ENCODE results near the gene NTSR1. TPM values are rescaled to one million over a fixed set of nuclear protein-coding genes. Genes with fewer than 3 reads are reported as not detected.
A peak's percentile ranks its signal among the peaks of the same experiment; 100 is the strongest.
"Not testable (repeated sequence)": the region's sequence is repeated elsewhere in the genome, so short reads cannot be mapped to it uniquely, and the experiment has no call there.

Gene NTSR1
- polyA plus RNA-seq, 10 donors, result 0.07 to 0.25 (median 0.11) TPM

DNA sequence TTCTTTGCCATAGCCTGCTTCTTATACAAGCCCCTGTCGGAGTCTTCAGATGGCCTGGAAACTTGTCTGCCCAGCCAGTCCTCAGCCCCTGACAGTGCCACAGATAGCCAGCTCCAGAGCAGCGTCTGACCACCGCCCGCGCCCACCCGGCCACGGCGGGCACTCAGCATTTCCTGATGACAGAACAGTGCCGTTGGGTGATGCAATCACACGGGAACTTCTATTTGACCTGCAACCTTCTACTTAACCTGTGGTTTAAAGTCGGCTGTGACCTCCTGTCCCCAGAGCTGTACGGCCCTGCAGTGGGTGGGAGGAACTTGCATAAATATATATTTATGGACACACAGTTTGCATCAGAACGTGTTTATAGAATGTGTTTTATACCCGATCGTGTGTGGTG is 36.9 kb upstream of the NTSR1 start:
- no peak for DNase-seq

GRCh38 chr20:62674370-62674769 is 34.3 kb upstream of the NTSR1 start:
- DNase-seq, result no peak

GRCh38 chr20:62675156-62675876 is 33.3 kb upstream of the NTSR1 start:
- peak in 1 of 3 donors; percentile 45 for DNase-seq

- DNase-seq, result no peak
Measured at GRCh38 chr20:62675877-62676260, 32.8 kb upstream of the NTSR1 start.

- no peak for DNase-seq
Measured at GRCh38 chr20:62676976-62677375, 31.7 kb upstream of the NTSR1 start.

DNA sequence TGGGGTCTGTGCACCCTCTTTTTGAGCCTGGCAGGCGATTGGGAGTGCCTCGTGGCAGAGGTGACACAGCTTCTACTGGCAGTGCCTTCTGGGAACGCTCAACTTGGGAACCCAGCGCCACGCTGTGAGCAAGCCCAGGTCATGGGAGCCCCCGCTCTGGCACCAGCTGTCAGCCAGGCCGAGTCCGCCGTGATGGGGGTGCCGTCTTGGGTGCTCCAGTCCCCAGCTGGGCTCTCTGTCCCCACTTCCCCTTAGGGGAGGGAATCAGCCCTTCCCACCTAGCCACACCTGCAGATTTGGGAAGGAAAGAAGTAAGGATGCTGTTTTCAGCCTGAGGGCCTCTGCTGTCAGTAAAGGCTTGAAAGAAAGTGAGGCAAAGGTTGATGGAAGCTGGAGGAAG is 31.0 kb upstream of the NTSR1 start:
- DNase-seq, result no peak

DNA sequence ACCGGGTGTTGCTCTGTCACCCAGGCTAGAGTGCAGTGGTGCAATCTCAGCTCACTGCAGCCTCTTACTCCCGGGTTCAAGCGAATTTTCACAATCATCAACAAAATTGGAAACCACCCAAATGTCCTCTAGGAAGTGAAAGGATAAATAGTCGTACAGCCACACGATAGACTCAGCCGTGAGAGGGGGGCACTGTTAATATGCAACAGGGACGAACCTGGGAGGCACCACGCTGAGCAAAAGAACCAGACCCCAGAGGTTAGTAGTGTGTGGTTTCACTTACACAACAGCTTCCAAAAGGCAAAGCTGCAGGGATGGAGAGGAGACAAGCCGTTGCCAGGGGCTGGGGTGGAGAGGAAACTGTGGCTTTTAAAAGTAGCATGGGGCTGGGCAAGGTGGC is 30.1 kb upstream of the NTSR1 start:
- no peak for DNase-seq

DNA sequence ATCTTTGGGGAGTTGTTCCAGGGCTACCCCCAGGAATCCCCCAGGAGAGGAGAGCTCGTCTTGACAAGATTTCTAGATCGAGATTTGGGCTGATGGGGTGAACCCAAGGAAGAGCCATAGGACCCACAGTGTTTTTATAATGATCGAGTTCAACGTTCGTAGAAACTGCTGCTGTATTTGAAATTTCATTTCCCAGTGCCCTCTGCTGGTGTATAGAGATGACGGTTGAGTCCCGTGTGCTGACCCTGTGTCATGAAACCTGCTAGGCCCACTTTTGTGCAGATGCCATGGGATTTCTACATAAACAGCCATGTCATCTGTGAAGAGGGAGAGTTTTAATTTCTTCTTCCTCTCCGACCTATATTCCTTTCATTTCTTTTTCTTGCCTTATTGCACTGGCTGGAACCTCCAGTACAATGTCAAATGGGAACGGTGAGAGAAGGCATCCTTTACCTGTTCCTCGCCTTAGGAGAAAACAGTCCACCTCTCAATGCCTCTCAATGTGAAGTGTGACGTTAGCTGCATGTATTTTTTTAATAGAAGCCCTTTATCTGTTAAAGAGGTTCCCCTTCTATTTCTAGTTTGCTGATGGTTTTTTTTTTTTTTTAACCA is 28.6 kb upstream of the NTSR1 start:
- no peak for DNase-seq

- no peak for DNase-seq
Measured at GRCh38 chr20:62682912-62683517, 25.6 kb upstream of the NTSR1 start.

- DNase-seq, result not testable (repeated sequence)
Measured at GRCh38 chr20:62683660-62684322, 24.8 kb upstream of the NTSR1 start.

DNA sequence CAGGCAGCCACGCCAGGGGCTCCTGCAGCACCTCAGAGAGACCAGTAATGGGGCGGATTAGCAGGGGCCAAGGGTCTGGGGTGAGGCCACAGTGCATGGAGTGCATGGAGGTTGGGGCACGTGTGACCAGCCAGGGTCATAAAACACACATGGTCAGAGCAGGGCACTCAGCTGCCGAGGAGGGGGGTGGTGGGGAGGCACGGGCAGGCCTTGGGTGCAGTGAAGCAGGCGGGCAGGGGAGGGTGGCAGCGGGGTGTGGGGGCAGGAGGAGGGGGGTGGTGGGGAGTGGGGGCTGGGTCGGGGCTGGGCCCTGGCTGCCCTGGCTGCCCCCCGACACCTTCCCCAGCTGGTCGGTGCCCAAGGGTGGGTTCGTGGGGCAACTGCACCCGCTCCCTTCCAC is 23.7 kb upstream of the NTSR1 start:
- no peak for DNase-seq

DNA sequence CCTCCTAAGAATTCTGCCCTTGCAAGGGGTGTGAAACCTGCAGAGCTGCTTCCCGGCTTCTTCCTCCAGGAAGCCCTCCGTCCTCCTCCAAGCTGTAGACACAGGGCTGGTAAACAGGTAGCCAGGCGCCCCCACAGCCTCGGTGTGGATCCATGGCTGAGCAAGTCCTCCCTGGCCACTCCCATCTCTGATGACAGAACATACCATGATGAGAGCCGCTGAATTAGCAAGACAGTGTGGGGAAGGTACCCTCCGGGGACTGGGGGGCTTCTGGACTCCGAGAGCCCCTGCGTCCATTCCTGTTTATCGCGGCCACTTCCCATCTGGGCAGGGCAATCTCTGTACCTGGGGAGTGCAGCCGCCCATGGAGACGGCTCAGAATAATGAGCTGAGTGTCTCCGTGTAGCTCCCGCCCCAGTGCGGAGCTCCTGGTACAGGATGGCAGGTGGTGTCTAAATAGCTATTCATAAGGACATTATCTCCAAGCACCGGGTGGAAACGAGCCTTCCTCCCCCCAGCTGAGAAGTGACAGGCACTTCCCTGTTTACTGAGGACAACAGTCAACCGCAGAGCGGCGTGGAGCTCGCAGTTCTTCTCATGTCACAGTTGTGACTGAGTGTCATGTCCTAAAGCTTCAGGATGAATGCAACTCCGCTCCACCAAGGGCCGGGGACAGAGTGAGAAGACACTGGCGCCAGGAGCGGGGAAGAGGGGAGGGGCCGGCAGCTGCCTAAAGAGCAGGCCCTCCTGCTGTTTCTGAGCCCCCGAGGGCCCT is 22.7 kb upstream of the NTSR1 start:
- peak in 2 of 3 donors; percentile 23 to 38 for DNase-seq

DNA sequence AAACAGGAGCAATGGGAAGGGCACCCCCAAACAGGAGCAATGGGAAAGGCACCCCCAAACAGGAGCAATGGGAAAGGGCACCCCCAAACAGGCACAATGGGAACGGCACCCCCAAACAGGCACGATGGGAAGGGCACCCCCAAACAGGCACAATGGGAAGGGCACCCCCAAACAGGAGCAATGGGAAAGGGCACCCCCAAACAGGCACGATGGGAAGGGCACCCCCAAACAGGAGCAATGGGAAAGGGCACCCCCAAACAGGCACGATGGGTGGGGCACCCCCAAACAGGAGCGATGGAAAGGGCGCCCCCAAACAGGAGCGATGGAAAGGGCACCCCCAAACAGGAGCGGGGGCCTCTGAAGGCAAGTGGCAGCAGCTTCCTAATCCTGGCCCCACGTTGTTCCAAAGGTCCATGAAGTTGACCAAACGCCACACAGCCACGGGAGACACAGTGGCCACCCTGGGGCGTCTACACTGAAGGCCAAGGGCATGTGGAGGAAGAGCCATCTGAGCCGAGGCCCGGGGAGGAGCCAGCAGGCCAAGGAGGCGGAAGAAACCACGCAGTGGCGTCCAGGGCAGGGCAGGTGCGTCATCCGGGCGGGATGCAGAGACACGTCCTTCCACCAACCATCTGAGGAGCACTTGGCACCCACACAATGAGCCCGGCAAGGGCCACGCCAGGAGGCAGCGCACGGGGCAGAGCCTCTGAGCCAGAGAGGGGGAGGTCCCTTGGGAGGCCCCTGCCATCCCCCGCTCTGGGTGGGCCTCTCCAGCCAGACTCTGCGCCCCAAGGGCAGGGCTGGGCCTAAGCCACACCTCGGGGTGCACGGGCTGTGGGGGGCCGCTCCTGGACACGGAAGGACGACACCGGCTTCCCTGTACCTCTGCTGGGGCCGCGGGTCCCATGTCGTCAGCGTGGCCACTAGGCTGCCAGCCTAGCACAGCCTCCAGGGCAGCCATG is 21.5 kb upstream of the NTSR1 start:
- DNase-seq, result no peak

DNA sequence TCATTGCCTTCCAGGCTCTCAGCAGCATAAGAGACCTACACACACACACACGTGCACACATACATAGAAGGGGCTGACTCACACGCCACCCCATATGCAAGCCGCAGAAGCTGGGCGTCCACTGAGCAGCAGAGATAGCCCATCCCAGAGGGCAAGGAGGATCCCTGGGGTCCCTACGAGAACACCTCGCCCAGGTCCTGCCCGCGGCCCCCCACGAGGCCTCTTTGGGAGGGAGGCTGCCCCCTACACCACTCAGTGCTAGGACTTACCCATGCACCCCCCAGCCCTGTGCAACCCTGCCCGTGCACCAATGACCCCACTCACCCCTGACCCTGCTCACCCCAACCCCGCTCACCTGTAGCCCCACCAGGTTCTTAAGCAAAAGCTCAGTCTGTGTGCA is 20.6 kb upstream of the NTSR1 start:
- DNase-seq, result no peak

DNA sequence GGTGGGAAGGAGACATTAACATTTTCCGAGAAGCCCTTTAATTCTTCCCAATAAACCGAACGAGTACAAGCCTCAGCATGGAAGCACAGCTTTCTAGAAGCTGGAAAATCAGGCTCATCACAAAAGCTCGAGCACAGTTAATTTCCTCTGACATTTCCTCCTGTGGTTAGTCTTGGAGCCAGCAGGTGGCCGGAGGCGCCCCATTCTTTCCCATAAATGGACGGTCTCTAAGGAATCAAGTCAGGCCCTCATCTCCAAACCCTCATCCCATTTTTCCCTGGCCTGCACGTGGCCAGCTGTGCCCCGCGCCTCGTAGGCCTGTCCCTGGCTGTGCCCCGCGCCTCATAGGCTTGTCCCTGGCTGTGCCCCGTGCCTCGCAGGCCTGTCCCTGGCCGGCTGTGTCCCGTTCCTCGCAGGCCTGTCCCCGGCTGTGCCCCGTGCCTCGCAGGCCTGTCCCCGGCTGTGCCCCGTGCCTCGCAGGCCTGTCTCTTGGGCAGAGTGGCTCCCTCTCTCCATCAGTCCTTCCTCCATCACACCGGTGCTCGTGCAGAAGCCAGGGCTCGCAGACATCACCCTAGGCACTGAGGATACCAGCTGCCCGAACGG is 19.7 kb upstream of the NTSR1 start:
- no peak for DNase-seq

DNA sequence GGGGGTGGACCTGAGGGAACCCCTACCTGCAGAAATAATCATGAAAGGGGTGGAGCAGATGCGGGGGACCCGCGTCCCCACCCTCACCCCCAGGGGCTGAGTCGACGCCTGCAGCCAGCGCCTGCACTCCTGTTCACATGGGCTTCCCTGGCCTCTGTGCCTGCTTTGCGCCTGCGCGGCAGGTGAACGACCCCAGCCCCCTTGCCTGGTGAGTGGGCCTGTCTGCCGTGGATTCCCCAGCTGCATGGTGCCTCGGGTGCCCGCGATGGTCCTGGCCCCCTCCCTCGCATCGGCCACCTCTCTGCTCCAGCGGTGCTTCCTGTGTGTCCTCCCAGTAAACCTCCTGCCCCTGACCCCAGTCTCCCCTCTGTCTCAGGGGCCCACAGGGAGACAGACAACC is 18.8 kb upstream of the NTSR1 start:
- DNase-seq, result no peak

GRCh38 chr20:62690261-62690820 is 18.3 kb upstream of the NTSR1 start:
- no peak for DNase-seq

- no peak for DNase-seq
Measured at GRCh38 chr20:62691487-62691886, 17.1 kb upstream of the NTSR1 start.

DNA sequence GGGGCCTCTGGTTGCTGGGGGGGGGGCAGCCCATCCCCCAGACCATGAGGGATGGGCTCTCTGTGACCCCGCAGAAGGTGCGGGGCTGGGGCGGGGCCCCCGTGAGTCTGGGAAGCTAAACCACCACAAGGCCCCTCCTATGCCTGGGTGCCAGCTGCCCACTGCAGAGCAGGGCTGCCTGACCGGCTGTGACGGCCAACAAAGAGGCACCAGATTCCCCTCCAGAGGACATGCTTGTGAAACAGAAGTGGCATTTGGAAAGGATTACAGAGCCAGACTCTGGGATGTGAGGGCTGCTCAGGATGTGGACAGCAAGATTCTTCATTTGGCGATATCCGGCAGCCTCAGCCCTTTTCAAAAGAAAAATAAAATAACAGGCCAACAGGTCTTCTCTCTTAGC is 16.5 kb upstream of the NTSR1 start:
- DNase-seq, result peak in 1 of 3 donors; percentile 54

All from muscle of back (tissue), 11 donors.